22Rv1 (cell line): ENCODE results near the gene ATPAF1.
"Not testable (repeated sequence)": the region's sequence is repeated elsewhere in the genome, so short reads cannot be mapped to it uniquely, and the experiment has no call there.

Experiments
- H3K27ac ChIP-seq: fragments of 450-650 bp; 2 replicates; pipeline ENCODE4 v1.5.1; 2017
- CTCF ChIP-seq: fragments of 450-650 bp; IDR thresholded peaks from 2 replicates; pipeline ENCODE4 v1.5.1; 2017; ENCODE audit warnings: mild to moderate bottlenecking
- ZFX ChIP-seq: fragments of 450-650 bp; IDR thresholded peaks from 2 replicates; pipeline ENCODE4 v1.6.1; 2017; ENCODE audit warnings: antibody characterized with exemption, borderline replicate concordance

The ATPAF1 gene

GRCh38 chr1:46670134-46670533 lies 2.0 kb upstream of the ATPAF1 start:
- no peak for TF ChIP-seq ZFX
- no peak for TF ChIP-seq CTCF
- H3K27ac ChIP-seq, result no peak overlapping the region

- H3K27ac ChIP-seq, result no peak overlapping the region
These were observed 2.2 kb downstream of the ATPAF1 start for GRCh38 chr1:46665983-46666382.

GRCh38 chr1:46662919-46663318 lies 5.2 kb downstream of the ATPAF1 start:
- H3K27ac ChIP-seq, result not testable (repeated sequence)

More at GRCh38 chr1:46665983-46666382, 2.2 kb downstream of the ATPAF1 start:
- TF ChIP-seq ZFX (no peak), CTCF (no peak)

GRCh38 chr1:46660116-46660515 lies 8.0 kb downstream of the ATPAF1 start:
- H3K27ac ChIP-seq, result not testable (repeated sequence)

GRCh38 chr1:46659307-46659870 lies 8.8 kb downstream of the ATPAF1 start:
- no peak for TF ChIP-seq CTCF
- TF ChIP-seq ZFX, result no peak
- no peak overlapping the region for H3K27ac ChIP-seq

- TF ChIP-seq ZFX, result no peak
- no peak for TF ChIP-seq CTCF
- H3K27ac ChIP-seq, result no peak overlapping the region
These were observed 10.4 kb downstream of the ATPAF1 start for GRCh38 chr1:46657775-46658174.

- TF ChIP-seq ZFX (no peak), CTCF (no peak)
- no peak overlapping the region for H3K27ac ChIP-seq
These were observed 11.5 kb downstream of the ATPAF1 start for GRCh38 chr1:46656643-46657042.

- TF ChIP-seq CTCF (no peak), ZFX (no peak)
- H3K27ac ChIP-seq, result no peak overlapping the region
These were observed 12.3 kb downstream of the ATPAF1 start for GRCh38 chr1:46655848-46656247.

- not testable (repeated sequence) for H3K27ac ChIP-seq
These were observed 13.5 kb downstream of the ATPAF1 start for GRCh38 chr1:46654698-46655097.
